ENCODE data around the gene GNGT2.

Gene GNGT2

DNA sequence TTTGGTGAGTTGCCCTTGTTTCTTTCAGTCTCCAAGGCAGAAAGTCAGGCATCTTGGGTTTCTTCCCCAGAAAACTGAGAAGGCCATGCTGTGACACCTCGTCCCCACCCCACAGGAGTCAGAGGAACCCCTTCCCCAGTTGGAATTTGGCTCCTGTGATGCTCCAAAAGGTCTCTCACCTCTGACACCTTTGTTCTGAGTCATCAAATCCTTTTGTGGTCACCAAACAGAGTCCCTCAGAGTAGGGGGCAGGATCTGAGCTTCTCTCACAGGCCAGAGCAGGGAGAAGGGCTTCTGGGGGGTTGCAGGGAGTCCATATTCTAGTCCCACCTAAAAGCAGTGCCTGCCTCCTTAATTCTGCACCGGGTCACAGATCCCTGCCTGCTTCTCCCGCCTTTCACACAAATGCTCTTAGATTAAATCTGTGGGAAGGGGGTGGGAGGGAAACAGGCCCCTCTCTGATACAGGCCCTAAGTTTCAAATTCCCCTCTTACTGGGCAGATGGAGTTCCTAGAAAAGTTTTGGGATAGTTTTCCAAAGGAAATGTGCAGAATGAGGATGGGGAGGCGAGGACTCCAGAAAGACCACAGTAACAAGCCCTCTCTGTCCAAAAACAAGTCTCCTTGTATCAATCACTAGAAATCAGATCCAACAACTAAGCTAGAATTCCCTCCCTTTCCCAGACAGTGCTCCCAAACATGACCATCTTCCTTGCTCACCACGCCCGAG is 18.9 kb upstream of the GNGT2 start:
- no peak for DNase-seq (ENCODE audit: low read depth)

DNA sequence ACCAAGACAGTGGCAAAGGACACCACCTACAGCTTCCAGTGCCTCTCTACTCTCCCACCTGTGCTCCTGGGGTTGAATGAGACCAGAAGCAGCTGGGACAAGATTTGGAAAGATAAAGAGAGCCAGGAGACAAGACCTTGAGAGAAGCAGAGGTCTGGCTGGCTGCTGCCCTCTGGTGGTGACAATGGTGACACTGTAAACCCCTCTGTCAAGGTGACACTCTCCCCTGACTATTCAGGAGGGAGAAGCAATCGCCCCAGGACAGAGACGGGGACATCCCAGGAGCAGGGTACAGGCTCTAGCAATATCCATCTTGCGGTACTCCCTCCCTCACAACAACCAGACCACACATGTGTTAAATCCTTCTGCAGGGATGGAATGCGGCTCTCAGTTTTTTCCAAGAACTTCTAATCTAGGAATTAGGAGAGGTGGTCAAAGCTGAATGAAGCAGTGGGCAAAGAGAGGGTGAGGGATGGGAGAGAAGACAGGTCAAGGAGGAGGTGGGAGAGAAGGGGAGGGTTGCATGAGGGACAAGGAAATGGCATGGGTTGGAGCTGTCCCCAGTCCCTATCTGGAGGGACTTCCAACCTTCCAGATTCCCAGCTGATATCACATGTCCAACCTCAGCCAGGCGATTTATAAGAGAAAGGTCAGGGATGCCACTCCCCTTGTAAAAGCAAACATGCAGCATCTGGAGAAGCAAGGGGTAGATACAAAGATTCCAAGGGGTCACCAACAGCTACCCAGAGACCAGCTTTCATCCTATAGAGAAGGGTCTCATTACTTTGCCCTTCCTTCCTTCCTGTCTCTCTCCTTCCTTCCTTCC is 17.3 kb upstream of the GNGT2 start:
- peak; percentile 59 for DNase-seq (ENCODE audit: low read depth)

DNA sequence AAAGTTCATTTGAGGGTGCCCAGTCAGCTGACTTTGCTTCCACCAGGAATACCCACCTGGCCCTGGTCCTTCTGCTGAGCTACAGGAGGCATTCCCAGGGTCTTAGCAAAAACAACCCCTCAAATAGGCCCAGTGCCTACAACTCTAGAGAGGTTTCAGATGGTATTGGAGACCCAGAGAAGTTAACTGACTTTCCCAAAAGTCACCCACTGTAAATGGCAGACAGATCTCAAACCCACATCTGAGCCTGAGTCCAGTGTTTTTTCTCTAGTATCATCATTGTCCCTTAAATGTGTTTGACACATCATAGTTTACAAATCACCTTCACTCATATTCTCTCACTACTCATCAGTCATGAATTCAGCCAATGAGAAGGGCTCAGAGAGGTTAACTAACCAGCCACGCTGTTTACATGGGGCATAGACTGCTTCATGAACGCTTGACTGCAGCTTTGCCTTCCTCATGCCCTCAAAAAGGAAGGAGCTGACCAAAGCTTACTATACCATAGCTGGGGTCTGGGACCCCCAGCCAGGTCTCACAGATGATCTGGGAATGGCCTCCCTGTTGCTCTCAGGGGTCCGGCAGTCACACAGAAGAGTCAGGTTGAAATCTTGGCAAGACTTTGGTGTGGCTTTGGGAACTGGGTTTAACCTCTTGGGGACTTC is 16.5 kb upstream of the GNGT2 start:
- DNase-seq (ENCODE audit: low read depth), result no peak

DNA sequence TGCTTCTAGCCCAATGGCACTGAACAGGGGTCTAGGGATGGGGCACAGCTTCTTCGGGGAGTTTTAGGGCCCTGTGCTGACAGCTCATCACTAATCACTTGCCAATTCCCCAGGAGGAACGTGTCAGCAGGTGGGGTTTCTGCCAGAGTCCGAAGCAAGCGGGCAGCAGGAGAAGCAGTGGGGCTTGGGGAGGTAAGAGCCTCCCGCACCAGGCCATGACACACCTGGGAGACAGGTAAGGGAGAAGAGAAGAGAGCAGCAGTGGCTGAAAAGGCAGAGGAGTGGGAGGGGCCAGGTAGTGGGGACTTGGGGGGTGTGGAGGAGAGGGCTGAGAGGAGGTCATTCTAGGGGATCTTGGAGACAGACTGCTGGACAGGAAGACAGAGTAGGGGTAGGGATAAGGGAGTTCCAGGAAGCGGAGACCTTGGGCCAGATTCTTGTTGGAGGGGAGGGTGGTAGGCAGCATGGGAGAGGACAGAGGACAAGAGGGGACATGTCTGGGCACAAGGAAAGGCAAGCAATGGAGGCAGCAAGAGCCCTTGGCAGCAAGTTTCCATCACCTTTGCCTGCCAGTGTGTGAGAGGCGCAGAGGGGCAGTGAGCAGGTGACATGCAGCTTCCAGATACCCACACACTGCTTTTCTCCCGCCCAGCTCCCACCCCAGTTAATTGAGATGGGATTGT is 15.3 kb upstream of the GNGT2 start:
- DNase-seq (ENCODE audit: low read depth), result no peak

DNA sequence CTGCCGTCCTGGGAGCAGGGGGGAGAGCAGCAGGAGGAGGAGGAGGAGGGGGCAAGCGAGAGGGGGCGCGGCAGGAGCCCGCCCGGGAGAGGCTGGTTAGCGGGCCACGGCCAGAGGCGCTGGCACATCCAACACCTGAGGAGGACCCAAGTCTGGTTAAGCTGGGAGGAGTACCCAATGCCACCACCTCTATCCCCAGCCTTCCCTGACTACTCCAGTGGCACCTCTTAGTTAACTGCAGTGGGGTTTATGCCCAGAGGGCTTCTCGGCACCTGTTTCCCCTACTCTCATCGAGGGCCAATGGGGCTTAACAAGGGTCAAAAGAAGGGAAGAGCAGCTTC is 14.6 kb upstream of the GNGT2 start:
- DNase-seq (ENCODE audit: low read depth), result no peak

DNA sequence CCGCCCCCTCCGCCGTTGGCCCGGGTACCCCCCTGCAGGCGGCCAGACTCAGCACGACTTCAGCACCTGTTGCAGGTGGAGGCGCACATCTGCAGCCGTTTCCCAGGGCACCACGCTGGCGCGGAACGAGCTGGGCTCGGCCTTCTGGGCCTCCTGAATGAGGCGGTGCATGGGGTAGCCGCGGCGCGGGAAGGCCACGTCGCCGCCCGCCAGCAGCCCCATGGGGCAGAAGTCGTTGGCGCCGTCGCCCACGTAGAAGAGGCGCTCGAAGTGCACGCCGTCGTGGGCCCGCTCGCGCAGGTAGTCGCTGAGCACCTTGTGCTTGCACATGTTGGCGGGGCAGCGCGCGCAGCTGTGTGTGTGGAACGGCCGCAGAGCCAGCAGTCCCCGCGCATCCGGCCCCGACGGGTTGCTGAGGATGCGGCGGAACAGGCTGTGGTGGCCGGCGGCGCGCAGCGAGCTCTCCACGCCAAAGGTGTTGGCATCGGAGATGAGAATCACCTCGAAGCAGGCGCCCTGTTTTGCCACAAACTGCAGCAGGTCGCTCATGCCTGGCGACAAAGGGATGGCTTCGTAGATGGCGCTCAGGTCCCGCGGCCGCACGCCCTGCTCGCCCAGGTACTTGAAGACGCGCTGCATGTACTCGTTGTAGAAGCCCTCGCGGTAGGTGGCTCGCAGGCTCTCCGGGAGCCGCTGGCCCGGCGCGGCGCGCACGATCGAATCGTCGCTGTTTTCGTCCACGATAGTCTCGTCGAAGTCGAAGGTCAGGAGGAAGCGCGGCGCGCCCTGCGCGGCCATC is 14.0 kb upstream of the GNGT2 start:
- DNase-seq (ENCODE audit: low read depth), result no peak

DNA sequence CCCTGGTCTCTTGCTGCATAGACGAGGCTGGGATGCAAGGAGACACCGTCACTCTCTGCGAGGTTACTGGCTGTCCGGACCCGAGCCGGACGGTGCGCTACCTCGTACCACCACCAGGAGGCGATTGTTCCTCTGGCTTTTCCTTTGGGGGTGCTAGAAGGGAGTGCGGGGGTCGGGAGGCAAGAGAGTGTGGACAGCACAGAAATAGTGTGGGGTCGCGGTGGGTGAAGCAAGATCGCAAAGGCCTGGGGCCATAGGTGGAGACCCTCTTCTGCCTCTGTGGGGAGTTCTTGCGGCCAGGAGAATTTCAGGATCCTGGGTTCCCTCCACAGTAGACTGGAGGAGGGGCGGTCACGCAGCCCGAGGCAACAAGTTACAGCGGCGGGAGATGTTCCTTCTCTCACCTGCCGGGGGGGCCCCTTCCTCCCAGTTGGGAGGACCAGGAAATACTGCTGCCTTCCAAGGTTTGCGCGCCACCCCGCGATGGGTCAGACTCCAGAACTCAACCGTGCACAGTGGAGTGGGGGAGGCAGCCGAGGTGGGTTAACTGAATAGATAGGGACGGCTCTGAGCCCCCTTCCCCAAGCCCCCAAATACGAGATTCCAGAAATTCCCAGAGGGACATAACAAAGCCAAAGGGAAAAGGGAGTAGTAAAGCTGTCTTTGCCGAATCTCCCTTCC is 13.3 kb upstream of the GNGT2 start:
- peak; percentile 39 for DNase-seq (ENCODE audit: low read depth)

DNA sequence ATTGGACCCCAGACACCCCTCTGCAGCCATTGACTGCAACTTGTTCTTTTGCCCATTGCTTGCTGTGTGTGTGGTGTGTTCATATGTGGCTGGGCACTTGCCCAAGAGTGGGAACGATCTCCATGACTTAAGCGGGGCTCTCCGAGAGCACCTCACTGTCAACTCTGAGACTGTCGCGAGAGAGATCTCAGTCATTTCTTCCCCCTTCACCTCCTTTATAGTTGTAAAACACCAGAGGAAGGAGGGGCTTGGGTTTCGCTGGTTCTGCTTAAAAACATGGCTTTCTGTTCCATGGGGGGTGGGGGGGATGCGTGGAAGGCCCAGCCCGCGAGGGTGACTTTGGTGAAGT is 12.8 kb upstream of the GNGT2 start:
- no peak for DNase-seq (ENCODE audit: low read depth)

DNA sequence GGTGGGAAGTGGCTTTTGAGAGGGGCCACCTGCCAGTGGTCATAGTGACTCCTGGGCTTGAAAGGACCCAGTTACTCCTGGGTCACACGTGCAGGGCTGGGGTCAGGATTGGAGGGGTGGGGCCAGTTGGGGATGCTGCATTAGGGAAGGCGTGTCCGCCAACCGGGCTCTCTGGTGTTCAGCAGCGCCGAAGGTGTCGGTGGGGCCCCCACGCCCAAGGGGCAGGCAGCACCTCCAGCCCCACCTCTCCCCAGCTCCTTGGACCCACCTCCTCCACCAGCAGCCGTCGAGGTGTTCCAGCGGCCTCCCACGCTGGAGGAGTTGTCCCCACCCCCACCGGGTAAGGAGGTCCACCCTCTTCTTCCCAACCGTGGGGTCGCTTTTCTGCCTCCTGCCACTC is 9.6 kb upstream of the GNGT2 start:
- no peak for DNase-seq (ENCODE audit: low read depth)

DNA sequence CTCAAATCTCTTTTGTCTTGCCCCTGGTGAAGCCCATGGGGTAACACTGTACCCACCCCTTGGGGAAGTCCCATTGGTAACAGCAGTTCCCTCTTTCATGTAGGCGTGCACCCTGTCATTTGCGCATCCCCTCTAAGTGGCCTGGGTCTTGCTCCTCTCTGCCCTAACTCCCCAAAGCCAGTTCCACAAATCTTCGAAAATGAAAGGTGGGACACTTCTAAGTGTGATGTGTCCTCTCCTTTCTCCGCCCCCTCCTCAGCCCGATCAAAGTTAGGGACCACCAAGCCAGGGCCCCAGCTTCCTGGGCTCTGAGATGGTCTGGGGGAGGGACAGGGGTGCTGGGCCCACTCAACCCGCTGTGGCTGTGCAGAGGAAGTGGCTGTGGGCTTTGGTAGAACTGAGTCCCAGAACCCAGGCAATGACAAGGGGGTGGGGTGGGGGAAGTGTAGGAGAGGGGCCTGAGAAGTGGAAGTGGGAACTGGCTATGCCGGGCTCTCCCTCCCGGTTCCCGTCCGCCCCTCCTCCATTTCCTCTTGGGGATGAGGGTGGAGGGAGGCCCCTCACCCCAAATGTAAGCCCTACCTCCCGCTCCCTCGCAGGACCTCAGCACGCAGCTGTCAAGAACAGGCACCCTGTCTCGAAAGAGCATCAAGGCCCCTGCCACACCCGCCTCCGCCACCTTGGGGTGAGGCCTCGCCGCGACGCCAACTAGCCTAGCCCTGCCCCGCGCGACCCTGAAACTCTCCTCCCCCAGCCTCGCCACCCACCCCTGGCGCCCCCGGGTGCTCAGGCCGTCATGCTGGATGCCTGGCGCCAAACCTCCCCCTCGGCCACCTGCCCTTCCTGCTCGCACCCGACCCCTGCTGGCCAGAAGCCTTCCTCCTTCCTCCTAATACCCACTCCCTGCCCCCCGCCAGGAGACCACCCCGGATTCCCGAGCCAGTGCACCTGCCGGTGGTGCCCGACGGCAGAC is 8.9 kb upstream of the GNGT2 start:
- no peak for DNase-seq (ENCODE audit: low read depth)

DNA sequence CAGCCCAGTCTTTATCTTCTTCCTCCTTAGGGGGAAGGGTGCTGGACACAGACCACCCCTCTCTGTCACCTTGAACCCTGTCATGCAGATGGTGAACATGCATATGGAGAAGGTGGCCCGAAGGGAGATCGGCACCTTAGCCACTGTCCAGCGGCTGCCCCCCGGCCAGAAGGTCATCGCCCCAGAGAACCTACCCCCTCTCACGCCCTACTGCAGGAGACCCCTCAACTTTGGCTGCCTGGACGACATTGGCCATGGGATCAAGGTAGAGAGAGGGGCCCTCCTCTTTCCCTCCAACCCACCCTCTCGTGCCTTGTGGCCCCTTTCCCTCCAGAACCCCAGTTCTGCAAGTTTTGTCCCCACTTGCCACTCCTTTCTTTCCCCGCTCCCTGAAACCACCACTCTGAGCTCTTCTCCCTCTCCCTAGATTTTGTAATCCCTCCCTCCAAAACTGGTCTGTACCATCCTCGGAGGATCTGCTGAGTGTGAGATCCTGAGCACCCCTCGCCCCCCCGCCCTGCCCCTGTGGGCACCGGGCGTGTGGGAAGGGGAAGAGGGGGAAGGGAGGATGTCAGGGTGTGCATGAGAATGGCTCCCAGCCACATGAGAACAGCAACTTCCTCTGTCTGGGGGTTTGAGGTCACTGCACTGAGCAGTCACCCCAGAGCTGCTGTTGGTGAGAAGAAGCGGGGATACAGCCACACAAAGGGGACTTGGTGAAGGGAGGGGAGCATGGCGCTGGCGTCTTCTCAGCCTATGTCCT is 7.5 kb upstream of the GNGT2 start:
- peak; percentile 49 for DNase-seq (ENCODE audit: low read depth)

DNA sequence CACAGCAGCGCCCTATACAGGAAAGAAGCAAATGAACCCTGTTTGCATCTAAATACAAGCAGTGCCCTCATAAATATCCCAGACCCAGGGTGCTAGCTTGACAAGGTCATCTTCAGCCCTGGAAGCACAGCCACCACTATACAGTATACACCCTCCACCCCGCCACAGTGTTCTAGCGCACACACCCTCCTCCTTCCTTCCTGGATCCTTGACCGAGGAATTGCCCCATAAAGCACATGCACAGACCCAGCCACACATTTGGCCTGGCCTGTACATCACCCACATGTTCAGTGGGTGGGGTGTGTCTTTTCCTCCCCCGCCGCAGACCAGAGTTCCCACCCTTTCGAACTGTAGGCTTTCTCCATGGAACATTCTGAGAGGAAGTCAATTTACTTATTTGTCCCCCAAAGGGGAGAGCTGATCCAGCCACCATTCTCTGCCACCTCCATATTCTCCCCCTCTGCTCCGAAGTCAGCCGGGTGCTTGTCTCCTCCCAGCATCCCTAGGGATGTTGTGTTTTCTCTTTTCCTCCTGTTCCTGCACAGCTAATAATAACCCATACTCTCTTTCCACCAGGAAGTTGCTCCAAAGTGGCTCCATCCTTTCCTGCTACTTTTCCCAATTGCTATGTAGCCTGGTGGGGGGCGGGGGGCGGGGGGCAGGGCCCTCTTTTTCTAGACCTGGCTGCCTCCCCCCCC is 6.7 kb upstream of the GNGT2 start:
- no peak for DNase-seq (ENCODE audit: low read depth)

DNA sequence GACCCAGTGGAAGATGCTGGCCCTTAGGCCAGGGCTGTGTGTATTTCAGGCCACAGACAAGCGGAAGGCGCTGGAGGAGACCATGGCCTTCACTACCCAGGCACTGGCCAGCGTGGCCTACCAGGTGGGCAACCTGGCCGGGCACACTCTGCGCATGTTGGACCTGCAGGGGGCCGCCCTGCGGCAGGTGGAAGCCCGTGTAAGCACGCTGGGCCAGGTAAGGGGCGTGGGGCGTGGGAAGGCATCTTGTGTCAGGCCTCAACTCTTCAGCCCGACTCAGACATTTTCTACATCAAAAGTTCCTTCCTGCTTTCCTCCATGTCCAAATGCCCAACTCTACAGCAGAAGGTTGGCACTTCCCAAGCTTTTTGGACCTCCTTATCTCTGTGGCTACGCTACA is 6.1 kb upstream of the GNGT2 start:
- DNase-seq (ENCODE audit: low read depth), result no peak

DNA sequence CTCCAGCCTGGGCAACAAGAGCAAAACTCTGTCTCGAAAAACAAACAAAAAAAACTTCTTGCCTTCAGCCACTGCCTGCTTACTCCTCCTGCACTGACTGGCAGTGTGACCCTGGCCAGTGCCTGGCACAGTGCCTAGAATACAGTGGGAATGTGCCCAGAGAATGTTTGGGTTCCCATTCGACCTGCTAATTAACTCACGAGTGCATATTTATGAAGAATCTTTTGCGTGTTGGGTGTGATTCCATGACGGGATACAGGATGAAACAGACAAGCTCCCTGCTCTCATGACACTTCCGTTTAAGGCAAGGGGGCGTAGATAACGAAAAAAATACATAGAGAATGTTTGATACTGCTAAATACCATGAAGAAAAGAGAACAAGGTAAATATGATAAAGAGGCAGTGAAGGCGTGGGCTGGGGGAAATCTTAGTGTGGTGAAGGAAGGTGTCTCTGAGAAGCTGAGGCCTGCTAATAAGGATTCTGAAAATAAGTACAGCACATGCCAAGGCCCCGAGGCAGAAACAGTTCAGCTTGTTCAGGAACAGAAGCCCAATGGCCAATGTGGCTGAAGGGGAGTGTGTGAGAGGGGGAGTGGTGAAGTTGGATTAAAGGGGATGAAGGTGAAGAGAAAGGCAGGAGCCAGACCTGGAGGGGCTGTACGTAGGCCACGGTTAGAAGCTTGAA is 4.4 kb upstream of the GNGT2 start:
- DNase-seq (ENCODE audit: low read depth), result no peak

DNA sequence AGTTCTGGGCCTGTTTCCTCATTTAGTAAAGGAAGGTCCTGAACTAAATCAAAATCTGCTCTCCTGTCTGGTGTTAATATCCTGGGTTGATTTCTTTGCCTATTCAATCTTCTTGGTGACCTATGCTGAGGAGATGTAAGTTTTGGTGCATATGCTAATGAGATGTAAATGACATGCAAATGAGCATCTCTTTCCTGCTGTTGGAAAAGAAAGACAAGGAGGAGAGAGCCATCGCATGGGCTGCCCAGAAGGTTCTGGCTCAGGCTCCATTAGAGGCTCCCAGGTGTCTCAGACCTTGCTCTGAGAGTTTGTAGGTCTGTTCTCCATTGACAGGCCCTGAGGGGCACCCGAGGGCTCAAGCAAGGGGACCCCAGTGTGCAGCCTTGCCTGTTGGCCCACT is 3.5 kb upstream of the GNGT2 start:
- DNase-seq (ENCODE audit: low read depth), result no peak

DNA sequence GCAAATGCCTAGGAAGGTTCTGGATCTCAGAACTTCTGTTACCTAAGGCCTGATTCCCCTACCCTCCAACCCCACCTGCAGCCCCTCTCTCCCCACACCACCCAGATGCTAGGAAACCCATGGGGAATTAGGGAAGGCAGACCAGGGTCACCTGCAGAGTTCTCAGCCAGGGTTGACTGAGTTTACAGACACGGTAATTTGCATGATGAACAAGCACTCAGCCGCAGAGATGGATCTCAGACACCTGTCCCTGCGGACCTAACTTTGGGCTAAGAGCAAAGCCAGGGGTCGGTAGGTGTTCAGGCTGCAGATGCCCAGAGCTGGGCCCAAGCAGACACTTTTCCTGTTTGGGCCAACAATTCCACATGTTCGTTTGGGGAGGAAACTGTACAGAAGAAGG is 3.0 kb upstream of the GNGT2 start:
- no peak for DNase-seq (ENCODE audit: low read depth)

DNA sequence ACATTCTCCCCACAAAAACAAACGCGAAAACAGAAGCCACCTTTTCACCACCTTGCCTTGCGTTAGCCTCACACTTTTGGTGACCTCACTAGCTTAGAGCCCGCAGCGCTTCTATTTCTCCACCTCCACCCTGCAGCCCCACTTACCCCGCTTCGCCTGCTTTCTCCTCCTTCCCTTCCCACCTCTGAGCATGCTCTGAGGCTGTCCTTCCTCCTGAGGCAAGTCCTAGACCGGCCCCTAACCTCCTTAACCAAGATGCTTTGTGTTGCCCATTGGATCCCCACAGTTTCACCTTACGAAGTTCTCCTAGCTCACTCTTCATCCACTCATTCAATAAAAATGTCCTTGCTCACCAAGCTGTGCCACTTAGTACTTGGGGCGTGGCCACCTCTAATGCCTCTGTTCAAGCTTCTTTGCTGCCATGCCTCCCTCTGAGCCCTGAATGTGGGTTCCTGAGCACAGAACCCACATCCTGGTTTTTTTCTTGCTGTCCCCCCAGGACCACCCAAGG is 1.3 kb downstream of the GNGT2 start:
- no peak for DNase-seq (ENCODE audit: low read depth)

DNA sequence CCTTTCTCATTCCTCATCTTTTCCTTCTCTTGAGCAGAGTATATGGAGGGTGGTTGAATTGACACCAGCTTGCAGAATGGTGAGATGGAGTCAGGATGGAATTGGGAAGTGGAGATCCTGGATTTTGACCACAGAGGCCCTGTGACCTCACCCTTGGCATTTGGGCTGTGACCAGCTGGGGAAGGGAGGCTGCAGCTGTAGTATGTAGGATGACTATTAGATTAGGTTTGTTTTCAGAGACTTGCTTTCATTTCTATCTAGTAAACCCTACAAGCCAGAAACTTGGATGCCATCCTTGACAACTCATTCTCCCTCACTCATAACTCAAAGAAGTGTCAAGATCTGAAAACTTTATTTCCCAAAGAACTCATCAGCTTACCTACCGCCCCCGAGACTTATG is 5.9 kb downstream of the GNGT2 start:
- DNase-seq (ENCODE audit: low read depth), result no peak
